ENCODE results near the gene EXOC7.

DNA sequence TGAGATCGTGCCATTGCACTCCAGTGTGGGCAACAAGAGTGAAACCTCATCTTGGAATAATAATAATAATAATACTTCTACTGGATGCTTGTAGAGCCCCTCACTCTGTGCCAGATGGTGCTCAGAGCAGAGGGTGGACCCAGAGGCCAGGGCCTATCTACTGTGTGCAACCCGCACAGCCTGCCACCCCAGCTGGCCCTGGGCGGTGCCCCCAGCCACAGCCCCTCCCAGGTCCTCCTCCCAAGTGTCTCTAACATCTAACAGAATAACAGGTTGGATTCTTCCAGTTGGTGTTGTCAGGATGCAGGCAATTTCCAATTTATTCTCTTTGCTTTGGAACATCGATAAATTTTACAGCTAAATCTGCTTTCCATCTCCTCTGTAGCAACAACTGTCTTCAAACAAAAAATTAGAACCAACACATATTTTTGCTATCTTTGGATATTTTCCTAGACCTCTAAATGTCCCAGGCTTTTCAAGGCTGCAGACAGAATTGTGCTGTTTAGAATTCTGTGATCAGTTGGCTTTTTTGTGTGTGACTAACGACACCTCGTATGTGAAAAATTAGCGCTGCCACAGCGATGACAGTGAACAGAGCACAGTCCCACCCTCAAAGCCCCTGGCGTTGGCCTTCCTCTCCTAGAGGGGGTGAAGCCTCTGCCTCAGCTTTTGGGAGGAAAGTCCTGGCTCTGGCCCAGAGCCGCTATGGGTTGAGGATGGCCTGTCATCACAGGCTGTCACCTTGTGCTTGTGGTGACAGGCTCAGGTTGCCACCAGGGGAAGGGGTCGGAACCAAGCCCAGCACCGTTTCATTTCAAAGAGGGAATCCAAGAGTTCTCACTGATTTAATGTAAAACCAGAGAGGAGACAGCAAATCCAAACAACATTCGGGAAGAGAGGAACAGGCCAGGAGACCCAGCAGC lies 68.9 kb downstream of the EXOC7 start:
- TF ChIP-seq CTCF (optimal IDR thresholded peaks at IDR 0.05 in 1 of 3, IDR thresholded peaks at IDR 0.05 in 1 of 3, conservative IDR thresholded peaks at IDR 0.05 in 1 of 3; ENCODE audit: extremely low read depth in 1 of 3, insufficient read depth in 2 of 3, low read length in 3 of 3) (no peak), EZH2 (IDR thresholded peaks at IDR 0.05; ENCODE audit: low read length) (no peak)

All from keratinocyte (primary cell).